SHP77 treated with DMSO at 0.1 percent for 48 hours (cell line): ENCODE data around the gene DGAT2L6.
A peak's percentile ranks its signal among the peaks of the same experiment; 100 is the strongest.
"Not testable (repeated sequence)": the region's sequence is repeated elsewhere in the genome, so short reads cannot be mapped to it uniquely, and the experiment has no call there.

Experiments used
- DNase-seq: peaks from one replicate; lab custom pipeline; 2025; lab: John Stamatoyannopoulos, UW

Gene DGAT2L6

GRCh38 chrX:70196961-70197720 is 19.9 kb downstream of the DGAT2L6 start:
- DNase-seq: peak; percentile 51

- DNase-seq: no peak
Measured at GRCh38 chrX:70201732-70202131, 24.4 kb downstream of the DGAT2L6 start.

- no peak for DNase-seq
Measured at GRCh38 chrX:70208479-70208878, 31.2 kb downstream of the DGAT2L6 start.

GRCh38 chrX:70209570-70209969 is 32.3 kb downstream of the DGAT2L6 start:
- not testable (repeated sequence) for DNase-seq

GRCh38 chrX:70219938-70220764 is 42.9 kb downstream of the DGAT2L6 start:
- DNase-seq: peak; percentile 87

GRCh38 chrX:70226048-70226447 is 48.8 kb downstream of the DGAT2L6 start:
- DNase-seq: no peak

GRCh38 chrX:70226687-70227086 is 49.4 kb downstream of the DGAT2L6 start:
- DNase-seq: no peak

- DNase-seq: no peak
Measured at GRCh38 chrX:70231666-70232065, 54.4 kb downstream of the DGAT2L6 start.

GRCh38 chrX:70234355-70234754 is 57.1 kb downstream of the DGAT2L6 start, which contains the start of gene AWAT1:
AWAT1 (plus strand) TSS chrX:70234655; CDS start chrX:70234696, 41 bp downstream.
- no peak for DNase-seq

GRCh38 chrX:70240751-70241150 is 63.5 kb downstream of the DGAT2L6 start:
- DNase-seq: no peak

- DNase-seq: no peak
Measured at GRCh38 chrX:70241501-70241900, 64.2 kb downstream of the DGAT2L6 start.

GRCh38 chrX:70243601-70244000 is 66.3 kb downstream of the DGAT2L6 start:
- DNase-seq: not testable (repeated sequence)

- DNase-seq: no peak
Measured at GRCh38 chrX:70244881-70245280, 67.6 kb downstream of the DGAT2L6 start.

GRCh38 chrX:70247252-70247651 is 70.0 kb downstream of the DGAT2L6 start:
- no peak for DNase-seq

- no peak for DNase-seq
Measured at GRCh38 chrX:70252491-70252890, 75.2 kb downstream of the DGAT2L6 start.

GRCh38 chrX:70253377-70254062 is 76.2 kb downstream of the DGAT2L6 start:
- no peak for DNase-seq

- DNase-seq: no peak
Measured at GRCh38 chrX:70254063-70254400, 76.7 kb downstream of the DGAT2L6 start.

GRCh38 chrX:70254909-70255308 is 77.6 kb downstream of the DGAT2L6 start:
- DNase-seq: no peak
